Measurements from ENCODE around the gene ABCA6. TPM values are rescaled to one million over a fixed set of nuclear protein-coding genes. Genes with fewer than 3 reads are reported as not detected.
"Not testable (repeated sequence)": the region's sequence is repeated elsewhere in the genome, so short reads cannot be mapped to it uniquely, and the experiment has no call there.

ABCA6 gene
- total and polyA plus RNA-seq, 2 of the 13 experiments (the other 11 are each of a cell fraction or from before 2014, with no cell fraction given): 0.05 to 0.11 TPM

GRCh38 chr17:69072803-69073256, 68.9 kb downstream of the ABCA6 start (continued):
- peak; percentile 92; the same call in 1 of the 2 replicates for TF ChIP-seq AHDC1 (CRISPR knock-in tag; IDR thresholded peaks at IDR 0.05; ENCODE audit: borderline replicate concordance)
- peak; percentile 79; the same call in 1 of the 2 replicates for TF ChIP-seq ZNF12 (CRISPR knock-in tag; IDR thresholded peaks at IDR 0.05)
- TF ChIP-seq POGZ (CRISPR knock-in tag; IDR thresholded peaks at IDR 0.05): peak; percentile 91
- TF ChIP-seq ARNTL (CRISPR knock-in tag; IDR thresholded peaks at IDR 0.05): peak; percentile 73

GRCh38 chr17:69071233-69071586, 70.5 kb downstream of the ABCA6 start:
- FAIRE-seq; H3K4me2 ChIP-seq (ENCODE audit: low read depth, low read length); H3K27me3 ChIP-seq (ENCODE audit: control insufficient read depth in 1 of 2, insufficient read depth in 2 of 2, low read length in 2 of 2); H3K9ac ChIP-seq (ENCODE audit: insufficient read depth, low read depth, low read length); ATAC-seq; BruUV-seq (replicated peaks); H3K36me3 ChIP-seq (replicated peaks in 1 of 2; ENCODE audit: control insufficient read depth in 1 of 2, insufficient read depth in 2 of 2, low read length in 2 of 2); H3K4me3 ChIP-seq (replicated peaks in 1 of 3; ENCODE audit: insufficient read depth in 1 of 3, low read depth in 2 of 3, low read length in 3 of 3); DNase-seq (ENCODE audit: low spot score); H3K27ac ChIP-seq (ENCODE audit: extremely low read length, insufficient read depth, low read length); CTCF ChIA-PET (ENCODE audit: low intra/inter-chr PET ratio, low total read pairs); H3K9me3 ChIP-seq (ENCODE audit: low read length); H4K20me1 ChIP-seq (ENCODE audit: insufficient read depth, low read length); H2AFZ ChIP-seq (ENCODE audit: low read length); H3K79me2 ChIP-seq (ENCODE audit: insufficient read depth, low read length); TF ChIP-seq SOX13 (CRISPR knock-in tag; conservative IDR thresholded peaks at IDR 0.05 in 1 of 2, IDR thresholded peaks at IDR 0.05 in 1 of 2): not testable (repeated sequence)
- peaks cover 64% of the 10 kb centered on the region for H3K4me1 ChIP-seq (ENCODE audit: insufficient read depth, low read length)
- POLR2A ChIA-PET: interaction anchor here (1.1 to 2.9 kb wide), 2 partner anchors 21 to 24 kb away, joined by 4 to 12 read pairs; no protein-coding TSS in a partner anchor
- in situ Hi-C loops (cut with HindIII; ENCODE audit: extremely low pct_ligation_motif_present, low pct_unique_long_range_greater_than_20kb): loop anchor here (25.0 kb wide), 1 partner anchor 284 kb away; no protein-coding TSS in a partner anchor
- WGBS (ENCODE audit: low lambda C conversion rate): 91% methylated on average over 4 of the region's 4 CpGs
- intact Hi-C loops (cut with micrococcal nuclease; ENCODE audit: unreplicated experiment): loop anchor here (5.0 kb wide), 1 partner anchor 299 kb away; no protein-coding TSS in a partner anchor
- TF ChIP-seq ELF4 (CRISPR knock-in tag; IDR thresholded peaks at IDR 0.05; ENCODE audit: borderline replicate concordance) (0 out of 2 replicates have a peak, but pooled peaks have one; percentile 69), ZBTB33 (CRISPR knock-in tag; IDR thresholded peaks at IDR 0.05) (peak; percentile 70), AHDC1 (CRISPR knock-in tag; IDR thresholded peaks at IDR 0.05; ENCODE audit: borderline replicate concordance) (peak; percentile 25; the same call in 1 of the 2 replicates), SOX13 (IDR thresholded peaks at IDR 0.05) (0 out of 2 replicates have a peak, but pooled peaks have one; percentile 3)

All from HepG2 (cell line).